Measurements from ENCODE around the gene PPP1R13L.

DNA sequence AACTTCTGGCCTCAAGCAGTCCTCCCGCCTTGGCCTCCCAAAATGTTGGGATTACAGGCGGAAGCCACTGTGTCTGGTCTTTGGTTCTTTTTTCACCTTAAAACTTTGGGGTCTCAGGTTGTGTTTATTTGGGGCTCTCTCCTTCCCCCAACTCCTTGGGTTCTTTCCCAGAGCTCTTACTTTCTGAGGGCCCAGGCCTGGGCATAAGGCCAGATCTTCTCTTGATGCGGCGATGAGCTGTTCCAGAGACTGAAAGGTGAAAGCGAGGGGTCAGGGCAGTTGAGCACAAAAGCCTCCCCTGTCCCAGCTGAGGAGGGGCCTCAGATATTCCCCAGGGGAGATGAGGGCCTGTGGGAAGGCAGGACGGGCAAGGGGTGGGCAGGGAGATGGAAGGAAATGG, 8.6 kb upstream of the PPP1R13L start:
- TF ChIP-seq EZH2 (IDR thresholded peaks at IDR 0.05; ENCODE audit: insufficient read depth, poor library complexity, severe bottlenecking) = no peak
- TF ChIP-seq EZH2phosphoT487 (IDR thresholded peaks at IDR 0.05; ENCODE audit: insufficient read depth, low read depth) = no peak

Measured in GM23248 (cell line).